ENCODE measurements around the gene TEX13D. TPM values are rescaled to one million over a fixed set of nuclear protein-coding genes. Genes with fewer than 3 reads are reported as not detected.

TEX13D gene
- total and polyA plus RNA-seq, 2 of the 8 experiments (the other 6 are each of a cell fraction or from before 2014, with no cell fraction given) = 0.03 to 0.07 TPM

GRCh38 chrX:124335598-124335997 is 3.1 kb downstream of the TEX13D start:
- no peak for DNase-seq (ENCODE audit: low read depth in 1 of 2, low spot score in 2 of 2)
- Histone ChIP-seq H3K23ac (ENCODE audit: insufficient read length) (no peak overlapping the region), H3K14ac (ENCODE audit: insufficient read length) (no peak overlapping the region), H4K5ac (ENCODE audit: insufficient read length, low read depth, low read length) (no peak overlapping the region), H3K18ac (ENCODE audit: extremely low read depth, low read length) (no peak overlapping the region), H4K91ac (replicated peaks; ENCODE audit: insufficient read length, low read length) (no peak overlapping the region), H3K79me2 (ENCODE audit: control insufficient read depth in 1 of 2, insufficient read depth in 2 of 2, low read length in 2 of 2) (no peaks in the 10 kb centered on the region), H2BK5ac (ENCODE audit: low read depth, low read length) (no peak overlapping the region), H2AFZ (ENCODE audit: low read length) (no peak overlapping the region), H2BK120ac (replicated peaks; ENCODE audit: low read depth, low read length) (no peak overlapping the region), H3K27me3 (replicated peaks in 1 of 4; ENCODE audit: control insufficient read depth in 3 of 4, extremely low read depth in 1 of 4, insufficient read depth in 3 of 4, low read length in 3 of 4) (no peaks in the 10 kb centered on the region), H3K27ac (ENCODE audit: low read depth, low read length) (no peak overlapping the region), H3K4me1 (replicated peaks in 1 of 4; ENCODE audit: control insufficient read depth in 3 of 4, insufficient read depth in 4 of 4, low read length in 3 of 4) (no peaks in the 10 kb centered on the region), H3K9ac (replicated peaks in 1 of 4; ENCODE audit: extremely low read depth in 1 of 4, low read depth in 3 of 4, low read length in 3 of 4) (no peak overlapping the region), H2BK12ac (ENCODE audit: low read depth, low read length) (no peak overlapping the region), H2BK20ac (ENCODE audit: low read length) (no peak overlapping the region), H3K79me1 (ENCODE audit: low read depth, low read length) (no peaks in the 10 kb centered on the region), H3K56ac (replicated peaks; ENCODE audit: insufficient read length, low read depth, low read length) (no peak overlapping the region), H2AK5ac (ENCODE audit: low read depth, low read length) (no peak overlapping the region), H3K4me3 (ENCODE audit: extremely low read depth in 1 of 4, insufficient read depth in 2 of 4, low read depth in 3 of 4, low read length in 4 of 4) (no peak overlapping the region), H3K4me2 (ENCODE audit: insufficient read depth in 1 of 2, low read depth in 2 of 2, low read length in 2 of 2) (no peak overlapping the region), H3K4ac (replicated peaks; ENCODE audit: insufficient read length, low read depth, low read length) (no peak overlapping the region), H3K23me2 (ENCODE audit: low read depth, low read length) (no peaks in the 10 kb centered on the region), H3K9me3 (ENCODE audit: insufficient read depth in 2 of 2, low read depth in 1 of 2, low read length in 1 of 2) (no peaks in the 10 kb centered on the region), H4K20me1 (replicated peaks in 1 of 2; ENCODE audit: control insufficient read depth in 1 of 2, insufficient read depth in 2 of 2, low read length in 2 of 2) (no peaks in the 10 kb centered on the region), H4K8ac (ENCODE audit: extremely low read depth, insufficient read depth, low read length) (no peak overlapping the region), H2BK15ac (ENCODE audit: low read length) (no peak overlapping the region), H3K36me3 (ENCODE audit: control insufficient read depth in 2 of 4, insufficient read depth in 4 of 4, low read length in 3 of 4) (no peaks in the 10 kb centered on the region)
- no peak for FAIRE-seq
- ChIA-PET CTCF (ENCODE audit: partially characterized antibody) (no interaction called here), POLR2A (ENCODE audit: partially characterized antibody) (no interaction called here)
- WGBS, 2 experiments (ENCODE audit: extremely low coverage in 1 of 2, insufficient coverage in 1 of 2, insufficient read length in 1 of 2, insufficient replicate concordance in 2 of 2, low coverage in 1 of 2, low lambda C conversion rate in 2 of 2, missing lambda C conversion rate in 1 of 2) = 78% methylated on average over 1 of the region's 1 CpG; no CpG with 5 or more reads in 1 of the 2 experiments
- no peak for TF ChIP-seq TBP (IDR thresholded peaks at IDR 0.05; ENCODE audit: low read depth, low read length)
- TF ChIP-seq RBBP5 (IDR thresholded peaks at IDR 0.05; ENCODE audit: borderline replicate concordance, low read depth, low read length) = no peak
- no peak for TF ChIP-seq CHD2 (IDR thresholded peaks at IDR 0.05; ENCODE audit: low read length)
- TF ChIP-seq E2F6 (IDR thresholded peaks at IDR 0.05) = no peak
- no peak for TF ChIP-seq RXRA (IDR thresholded peaks at IDR 0.05; ENCODE audit: insufficient read depth, low read depth, low read length)
- TF ChIP-seq ATF2 (IDR thresholded peaks at IDR 0.05; ENCODE audit: low read length) = no peak
- no peak for TF ChIP-seq SP4 (IDR thresholded peaks at IDR 0.05; ENCODE audit: low read length)
- no peak for TF ChIP-seq FOSL1 (IDR thresholded peaks at IDR 0.05; ENCODE audit: insufficient read depth, low read depth, low read length)
- TF ChIP-seq CBX8 (IDR thresholded peaks at IDR 0.05; ENCODE audit: borderline replicate concordance, low read depth, low read length) = no peak
- no peak for TF ChIP-seq MAX (IDR thresholded peaks at IDR 0.05)
- TF ChIP-seq RNF2 (IDR thresholded peaks at IDR 0.05; ENCODE audit: borderline replicate concordance, low read depth, low read length, missing control alignments, poor library complexity, severe bottlenecking) = no peak
- no peak for TF ChIP-seq SIRT6 (IDR thresholded peaks at IDR 0.05; ENCODE audit: low read length)
- no peak for TF ChIP-seq BACH1 (IDR thresholded peaks at IDR 0.05; ENCODE audit: low read length)
